ENCODE data around the gene TNIP3.
"Not testable (repeated sequence)": the region's sequence is repeated elsewhere in the genome, so short reads cannot be mapped to it uniquely, and the experiment has no call there.

The TNIP3 gene

DNA sequence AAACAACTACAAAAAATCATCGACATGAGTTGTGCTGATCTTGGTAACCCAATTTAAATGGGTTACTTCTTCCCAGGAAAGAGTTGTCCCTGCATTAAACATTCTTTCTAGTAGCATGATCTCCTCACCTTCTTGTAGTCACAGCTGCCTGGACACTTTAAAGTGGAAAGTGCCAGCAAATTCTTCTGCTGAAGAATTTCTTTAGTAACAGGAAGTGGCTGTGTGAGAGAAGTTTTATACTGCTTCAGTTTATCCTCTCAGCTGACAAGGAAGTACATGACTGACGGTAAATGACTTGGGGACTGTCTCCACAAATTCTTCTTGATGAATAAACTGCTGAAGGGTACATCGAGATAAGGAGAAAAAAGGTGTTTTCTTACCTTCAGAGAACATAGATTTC is 18.2 kb upstream of the TNIP3 start:
- TF ChIP-seq, protein P1, sequence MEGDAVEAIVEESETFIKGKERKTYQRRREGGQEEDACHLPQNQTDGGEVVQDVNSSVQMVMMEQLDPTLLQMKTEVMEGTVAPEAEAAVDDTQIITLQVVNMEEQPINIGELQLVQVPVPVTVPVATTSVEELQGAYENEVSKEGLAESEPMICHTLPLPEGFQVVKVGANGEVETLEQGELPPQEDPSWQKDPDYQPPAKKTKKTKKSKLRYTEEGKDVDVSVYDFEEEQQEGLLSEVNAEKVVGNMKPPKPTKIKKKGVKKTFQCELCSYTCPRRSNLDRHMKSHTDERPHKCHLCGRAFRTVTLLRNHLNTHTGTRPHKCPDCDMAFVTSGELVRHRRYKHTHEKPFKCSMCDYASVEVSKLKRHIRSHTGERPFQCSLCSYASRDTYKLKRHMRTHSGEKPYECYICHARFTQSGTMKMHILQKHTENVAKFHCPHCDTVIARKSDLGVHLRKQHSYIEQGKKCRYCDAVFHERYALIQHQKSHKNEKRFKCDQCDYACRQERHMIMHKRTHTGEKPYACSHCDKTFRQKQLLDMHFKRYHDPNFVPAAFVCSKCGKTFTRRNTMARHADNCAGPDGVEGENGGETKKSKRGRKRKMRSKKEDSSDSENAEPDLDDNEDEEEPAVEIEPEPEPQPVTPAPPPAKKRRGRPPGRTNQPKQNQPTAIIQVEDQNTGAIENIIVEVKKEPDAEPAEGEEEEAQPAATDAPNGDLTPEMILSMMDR (IDR thresholded peaks at IDR 0.05; ENCODE audit: control extremely low read depth, extremely low read depth, low read depth, missing control alignments), result no peak
- DNase-seq (ENCODE audit: extremely low spot score), result no peak
- POLR2A ChIA-PET, result no interaction called here
- CTCF ChIA-PET, result interaction anchor here (3.2 kb wide), 1 partner anchor 10 kb away, joined by 41 read pairs; no protein-coding TSS in a partner anchor

DNA sequence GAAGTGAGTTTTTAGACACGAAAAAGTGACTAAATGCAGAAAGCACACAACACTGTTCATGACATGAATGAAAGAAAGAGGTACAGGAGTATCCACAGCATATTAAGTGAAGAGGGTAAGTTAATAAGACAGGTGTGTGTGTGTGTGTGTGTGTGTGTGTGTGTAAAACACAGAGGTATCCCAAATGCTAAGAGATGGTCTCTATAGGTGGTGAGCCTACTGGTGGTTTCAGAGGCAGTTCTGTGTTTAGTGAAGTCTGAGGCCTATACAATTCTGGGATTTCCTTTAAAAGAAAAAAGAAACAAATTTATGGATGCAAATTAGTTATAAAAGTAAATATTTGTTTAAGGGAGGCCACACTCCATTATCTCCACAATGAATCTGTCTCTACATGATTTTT is 17.4 kb upstream of the TNIP3 start:
- no peak for DNase-seq (ENCODE audit: extremely low spot score)
- ChIA-PET CTCF (no interaction called here), POLR2A (no interaction called here)
- TF ChIP-seq, protein P1 (IDR thresholded peaks at IDR 0.05; ENCODE audit: control extremely low read depth, extremely low read depth, low read depth, missing control alignments), result no peak

GRCh38 chr4:121180558-121180957 is 16.4 kb upstream of the TNIP3 start:
- TF ChIP-seq, protein P1 (IDR thresholded peaks at IDR 0.05; ENCODE audit: control extremely low read depth, extremely low read depth, low read depth, missing control alignments), result no peak
- CTCF ChIA-PET, result interaction anchor here (4.1 kb wide), 1 partner anchor 10 kb away, joined by 34 read pairs; no protein-coding TSS in a partner anchor
- POLR2A ChIA-PET, result no interaction called here
- no peak for DNase-seq (ENCODE audit: extremely low spot score)

DNA sequence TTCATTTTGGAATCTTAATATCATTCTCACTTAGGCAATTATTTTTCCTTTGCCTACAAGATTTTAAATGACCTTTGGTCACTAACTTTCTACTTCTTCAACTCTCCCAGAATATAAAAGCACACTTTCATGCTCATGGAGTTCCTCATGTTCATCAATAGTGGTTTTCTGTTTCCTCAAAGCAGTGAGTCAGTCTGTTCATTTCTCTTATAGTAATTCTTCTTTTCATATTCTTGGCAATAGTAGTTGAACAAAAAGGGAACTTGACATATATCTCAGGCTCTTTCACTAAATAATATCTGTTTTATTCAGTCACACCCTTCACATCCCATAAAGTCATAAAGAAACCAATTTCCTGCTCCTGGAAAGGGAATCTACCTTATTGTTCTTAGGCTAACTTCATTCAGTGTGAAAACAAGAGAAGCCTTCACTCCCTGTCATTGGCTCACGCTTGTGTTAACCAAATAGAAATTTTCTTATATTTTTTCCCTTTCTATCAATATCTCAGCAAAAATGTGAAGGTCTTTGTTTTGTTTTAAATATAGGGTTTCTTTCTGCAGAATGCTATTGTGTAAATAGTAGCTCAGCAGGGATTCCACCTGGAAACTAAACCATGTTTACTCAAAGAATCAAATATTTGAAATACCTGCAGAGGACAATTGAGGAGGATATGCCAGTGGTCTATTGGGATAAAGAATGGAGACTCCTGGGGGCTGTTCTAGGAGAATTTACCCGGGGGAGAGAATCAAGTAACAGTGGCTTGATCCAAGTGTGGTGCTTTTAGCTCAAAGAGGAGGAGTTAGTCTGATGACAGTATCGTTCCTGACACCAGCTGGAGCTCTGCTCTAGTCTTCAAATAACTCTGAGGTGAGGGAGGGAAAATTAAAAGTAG is 13.4 kb upstream of the TNIP3 start:
- DNase-seq (ENCODE audit: extremely low spot score), result no peak
- TF ChIP-seq, protein P1 (IDR thresholded peaks at IDR 0.05; ENCODE audit: control extremely low read depth, extremely low read depth, low read depth, missing control alignments), result no peak
- ChIA-PET CTCF (interaction anchor here (1.2 to 4.1 kb wide), 4 partner anchors 10 to 131 kb away, joined by 3 to 34 read pairs (median 7); no protein-coding TSS in a partner anchor), POLR2A (no interaction called here)

GRCh38 chr4:121176082-121176934 is 12.2 kb upstream of the TNIP3 start:
- DNase-seq (ENCODE audit: extremely low spot score), result no peak
- TF ChIP-seq, protein P1 (IDR thresholded peaks at IDR 0.05; ENCODE audit: control extremely low read depth, extremely low read depth, low read depth, missing control alignments), result no peak
- ChIA-PET POLR2A (no interaction called here), CTCF (interaction anchor here (1.1 kb wide), 1 partner anchor 16 kb away, joined by 8 read pairs; no protein-coding TSS in a partner anchor)

- CTCF ChIA-PET, result interaction anchor here (1.2 to 3.7 kb wide), 3 partner anchors 14 to 101 kb away, joined by 3 to 19 read pairs (median 3); no protein-coding TSS in a partner anchor
- POLR2A ChIA-PET, result not testable (repeated sequence)
Measured at GRCh38 chr4:121171477-121171876, 7.4 kb upstream of the TNIP3 start.

More at GRCh38 chr4:121171477-121171876, 7.4 kb upstream of the TNIP3 start:
- DNase-seq (ENCODE audit: extremely low spot score), result not testable (repeated sequence)

Data from GM10248 (cell line).